Endothelial cell of umbilical vein (primary cell): ENCODE measurements around the gene LYZL4. TPM values are rescaled to one million over a fixed set of nuclear protein-coding genes. Genes with fewer than 3 reads are reported as not detected.

Experiments used
- BruUV-seq: library from RNA; stranded (reverse); fragments of 400-500 nt; replicated peaks from 2 replicates; lab custom pipeline; 2021; lab: Mats Ljungman, UMichigan
- CTCF ChIA-PET: fragments of 300-600, 350-600 bp; sonication (Branson Sonifier 250); formaldehyde crosslinking; loops from one replicate; lab custom pipeline; 2021; ENCODE audit warnings: antibody characterized with exemption, inconsistent platforms; lab: Charles Lee
- POLR2A ChIA-PET: fragments of 300-600, 350-600 bp; sonication (Branson Sonifier 250); formaldehyde crosslinking; loops from one replicate; lab custom pipeline; 2021; ENCODE audit warnings: antibody characterized with exemption, inconsistent platforms; lab: Charles Lee
- DNase-seq: peaks from one replicate; pipeline ENCODE4 v3.0.0-alpha.2; 2011; ENCODE audit warnings: low read depth, low spot score
- FAIRE-seq: peaks from 2 replicates; lab custom pipeline; 2011; peaks lifted over from hg19 to GRCh38; lab: Jason Lieb, UNC
- H2AFZ ChIP-seq: 2 replicates; pipeline ENCODE4 v1.6.0; 2012; ENCODE audit warnings: low read depth, low read length, control low read depth, inconsistent platforms
- H3K27ac ChIP-seq: 2 replicates; pipeline ENCODE4 v1.5.1; 2011; ENCODE audit warnings: low read depth, mild to moderate bottlenecking, control low read depth, low read length, moderate library complexity; ENCODE audit not compliant: insufficient read depth
- H3K27me3 ChIP-seq, 2 experiments: 2 replicates each; pipeline versions ENCODE4 v1.6.0 to v1.6.1; 2011; ENCODE audit warnings: low read length in 2 of 2, mixed read lengths in 1 of 2; ENCODE audit not compliant: control insufficient read depth in 2 of 2, insufficient read depth in 2 of 2
- H3K36me3 ChIP-seq, 2 experiments: 2 replicates in 1 of 2; 3 replicates in 1 of 2; pipeline ENCODE4 v1.5.1; 2011; ENCODE audit warnings: low read length in 2 of 2, mild to moderate bottlenecking in 1 of 2, moderate library complexity in 1 of 2; ENCODE audit not compliant: control insufficient read depth in 2 of 2, insufficient read depth in 2 of 2; ENCODE audit errors: extremely low read depth in 1 of 2
- H3K4me1 ChIP-seq: 3 replicates; pipeline ENCODE4 v1.5.1; 2011; ENCODE audit warnings: mild to moderate bottlenecking, low read length; ENCODE audit not compliant: control insufficient read depth, insufficient read depth; ENCODE audit errors: extremely low read depth
- H3K4me2 ChIP-seq: 2 replicates; pipeline ENCODE4 v1.6.1; 2011; ENCODE audit warnings: low read length, control low read depth, mixed read lengths; ENCODE audit not compliant: insufficient read depth
- H3K4me3 ChIP-seq, 3 experiments: fragments of 200-600 bp in 1 of 3; sonication (generic), shearing (Covaris generic) in 1 of 3; replicated peaks in 1 of 3; 2 replicates each; pipeline ENCODE4 v1.5.1; 2011 to 2016; ENCODE audit warnings: control low read depth in 3 of 3, low read length in 3 of 3, mild to moderate bottlenecking in 2 of 3, inconsistent platforms in 1 of 3, low read depth in 1 of 3, moderate library complexity in 1 of 3; ENCODE audit not compliant: insufficient read depth in 1 of 3
- H3K79me2 ChIP-seq: 2 replicates; pipeline ENCODE4 v1.6.0; 2012; ENCODE audit warnings: low read length, inconsistent platforms; ENCODE audit not compliant: control insufficient read depth, insufficient read depth
- H3K9ac ChIP-seq: replicated peaks from 2 replicates; pipeline ENCODE3; 2011; ENCODE audit warnings: low read length, control low read depth; ENCODE audit not compliant: insufficient read depth; ENCODE audit errors: extremely low read depth
- H3K9me1 ChIP-seq: replicated peaks from 3 replicates; pipeline ENCODE4 v1.6.0; 2011; ENCODE audit warnings: mild to moderate bottlenecking, low read length; ENCODE audit not compliant: control insufficient read depth, insufficient read depth; ENCODE audit errors: extremely low read depth
- H3K9me3 ChIP-seq: replicated peaks from 2 replicates; pipeline ENCODE4 v1.5.1; 2012; ENCODE audit warnings: low read length, inconsistent platforms; ENCODE audit not compliant: control insufficient read depth, insufficient read depth
- H4K20me1 ChIP-seq: replicated peaks from 2 replicates; pipeline ENCODE3; 2011; ENCODE audit warnings: mild to moderate bottlenecking, low read length; ENCODE audit not compliant: control insufficient read depth, insufficient read depth; ENCODE audit errors: extremely low read depth
- EZH2 ChIP-seq: IDR thresholded peaks from 2 replicates; pipeline ENCODE4 v1.6.1; 2012; ENCODE audit warnings: borderline replicate concordance, low read depth, mild to moderate bottlenecking, moderate library complexity, low read length, inconsistent platforms; ENCODE audit not compliant: severe bottlenecking
- FOS ChIP-seq: IDR thresholded peaks from 2 replicates; pipeline ENCODE4 v1.6.1; 2011; ENCODE audit warnings: mild to moderate bottlenecking, low read length, moderate library complexity, borderline replicate concordance; ENCODE audit not compliant: insufficient read depth
- GATA2 ChIP-seq: IDR thresholded peaks from 2 replicates; pipeline ENCODE4 v1.7.0; 2011; ENCODE audit warnings: low read depth, mild to moderate bottlenecking, moderate library complexity, mixed read lengths, low read length; ENCODE audit not compliant: insufficient read length, insufficient read depth
- JUN ChIP-seq: IDR thresholded peaks from 2 replicates; pipeline ENCODE4 v1.6.1; 2011; ENCODE audit warnings: borderline replicate concordance, low read depth; ENCODE audit not compliant: insufficient read length, insufficient read depth
- MYC ChIP-seq: IDR thresholded peaks from one replicate; pipeline ENCODE4 v1.6.1; 2011; ENCODE audit warnings: mild to moderate bottlenecking, low read depth, low read length
- POLR2A ChIP-seq: IDR thresholded peaks from 2 replicates; pipeline ENCODE4 v1.6.1; 2012; ENCODE audit warnings: low read depth, mild to moderate bottlenecking, control low read depth, low read length
- POLR2AphosphoS5 ChIP-seq: IDR thresholded peaks from 2 replicates; pipeline ENCODE4 v1.6.1; 2012; ENCODE audit warnings: low read depth, mild to moderate bottlenecking, control low read depth, low read length, moderate library complexity; ENCODE audit not compliant: insufficient read depth
- dilution Hi-C: fragments of 300-500 bp; cut with MboI; formaldehyde crosslinking; loops from one replicate; pipeline ENCODE4 v1.15.0; 2019; ENCODE audit warnings: low sequenced_read_pairs; ENCODE audit not compliant: extremely low pct_ligation_motif_present
- intact Hi-C: fragments of 100-400 bp; cut with micrococcal nuclease; formaldehyde crosslinking; loops from one replicate; pipeline ENCODE4 v1.10.0; 2022
- polyA plus RNA-seq, 4 experiments: library from polyadenylated mRNA; depleted of rRNA in 3 of 4; stranded (reverse) in 3 of 4; unstranded in 1 of 4; fragments of >200 nt; gene quantifications; 2 replicates each; pipeline versions ENCODE4 v1.2.1 to v1.2.3, GENCODE V29; 2011 to 2012; ENCODE audit warnings: missing spikeins in 1 of 4
- total RNA-seq: library from RNA; stranded (reverse); gene quantifications from 2 replicates; pipeline ENCODE4 v1.2.3, GENCODE V29; 2021
- TF ChIP-seq, protein P1 (sequence below): IDR thresholded peaks from 2 replicates; pipeline ENCODE4 v1.6.1; 2011; ENCODE audit not compliant: insufficient read depth, insufficient read length
- TF ChIP-seq, protein P2 (sequence below), 2 donors: IDR thresholded peaks; 1 replicate in 1 of 2; 2 replicates in 1 of 2; pipeline ENCODE4 v1.5.1; 2011; ENCODE audit warnings: low read length in 2 of 2, mild to moderate bottlenecking in 2 of 2, moderate library complexity in 2 of 2, control low read depth in 1 of 2, inconsistent platforms in 1 of 2, low read depth in 1 of 2; ENCODE audit not compliant: insufficient read depth in 1 of 2; ENCODE audit errors: extremely low read depth in 1 of 2

Gene LYZL4
- total and polyA plus RNA-seq, 2 donors (not counting 3 experiments of a cell fraction or from before 2014, with no cell fraction given) = 0.41 TPM; not detected in 1

DNA sequence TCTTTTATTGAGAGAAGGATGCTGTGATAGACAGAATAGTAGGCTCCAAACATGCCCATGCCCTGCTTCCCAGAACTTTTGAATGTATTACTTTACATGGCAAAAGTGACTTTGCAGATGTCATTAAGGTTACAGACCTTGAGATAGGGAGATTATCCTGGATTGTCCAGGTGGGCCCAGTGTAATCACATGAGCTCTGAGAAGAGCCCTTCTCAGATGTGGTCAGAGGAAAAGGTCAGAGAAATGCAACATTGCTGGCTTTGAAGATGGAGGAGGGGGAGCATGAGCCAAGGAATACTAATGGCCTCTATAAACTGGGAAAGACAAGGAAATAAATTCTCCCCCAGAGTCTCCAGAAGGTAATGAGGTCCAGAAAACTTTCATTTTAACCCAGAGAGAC, 45.8 kb upstream of the LYZL4 start:
- dilution Hi-C loops (no loop called here), intact Hi-C loops (no loop called here)
- Histone ChIP-seq H3K4me1 (peaks cover 10% of the 10 kb centered on the region), H3K4me2 (no peak overlapping the region), H3K9me1 (no peaks in the 10 kb centered on the region), H3K4me3 (no peak overlapping the region), H2AFZ (no peak overlapping the region), H3K27ac (no peak overlapping the region), H3K9me3 (no peaks in the 10 kb centered on the region), H3K36me3 (no peaks in the 10 kb centered on the region), H3K79me2 (no peaks in the 10 kb centered on the region), H3K9ac (no peak overlapping the region), H3K27me3 (no peaks in the 10 kb centered on the region), H4K20me1 (no peaks in the 10 kb centered on the region)
- CTCF ChIA-PET = interaction anchor here (1.0 kb wide), 1 partner anchor 13 kb away, joined by 3 read pairs; no protein-coding TSS in a partner anchor
- TF ChIP-seq, protein P1, sequence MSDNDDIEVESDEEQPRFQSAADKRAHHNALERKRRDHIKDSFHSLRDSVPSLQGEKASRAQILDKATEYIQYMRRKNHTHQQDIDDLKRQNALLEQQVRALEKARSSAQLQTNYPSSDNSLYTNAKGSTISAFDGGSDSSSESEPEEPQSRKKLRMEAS = no peak
- no peak for TF ChIP-seq JUN
- no peak for TF ChIP-seq POLR2A
- no peak for TF ChIP-seq FOS
- TF ChIP-seq GATA2 = no peak
- no peak for TF ChIP-seq EZH2
- TF ChIP-seq MYC = no peak
- TF ChIP-seq, protein P2, sequence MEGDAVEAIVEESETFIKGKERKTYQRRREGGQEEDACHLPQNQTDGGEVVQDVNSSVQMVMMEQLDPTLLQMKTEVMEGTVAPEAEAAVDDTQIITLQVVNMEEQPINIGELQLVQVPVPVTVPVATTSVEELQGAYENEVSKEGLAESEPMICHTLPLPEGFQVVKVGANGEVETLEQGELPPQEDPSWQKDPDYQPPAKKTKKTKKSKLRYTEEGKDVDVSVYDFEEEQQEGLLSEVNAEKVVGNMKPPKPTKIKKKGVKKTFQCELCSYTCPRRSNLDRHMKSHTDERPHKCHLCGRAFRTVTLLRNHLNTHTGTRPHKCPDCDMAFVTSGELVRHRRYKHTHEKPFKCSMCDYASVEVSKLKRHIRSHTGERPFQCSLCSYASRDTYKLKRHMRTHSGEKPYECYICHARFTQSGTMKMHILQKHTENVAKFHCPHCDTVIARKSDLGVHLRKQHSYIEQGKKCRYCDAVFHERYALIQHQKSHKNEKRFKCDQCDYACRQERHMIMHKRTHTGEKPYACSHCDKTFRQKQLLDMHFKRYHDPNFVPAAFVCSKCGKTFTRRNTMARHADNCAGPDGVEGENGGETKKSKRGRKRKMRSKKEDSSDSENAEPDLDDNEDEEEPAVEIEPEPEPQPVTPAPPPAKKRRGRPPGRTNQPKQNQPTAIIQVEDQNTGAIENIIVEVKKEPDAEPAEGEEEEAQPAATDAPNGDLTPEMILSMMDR (IDR thresholded peaks at IDR 0.05; ENCODE audit: extremely low read depth in 1 of 2, insufficient read depth in 1 of 2, low read depth in 1 of 2, low read length in 2 of 2) = no peak
- no peak for TF ChIP-seq POLR2AphosphoS5
- POLR2A ChIA-PET = no interaction called here
- FAIRE-seq (no peak), DNase-seq (no peak)
- no TSS peak for BruUV-seq
